GM18505 (cell line): ENCODE data around the gene CDC42BPB.

Experiments used
- ATAC-seq: cut with Tn5 transposase; IDR thresholded peaks from one replicate; pipeline ENCODE4 v1.9.1; 2021; ENCODE audit not compliant: unreplicated experiment
- POLR2A ChIP-seq: IDR thresholded peaks from 4 replicates; pipeline ENCODE4 v1.6.1; 2011; ENCODE audit warnings: borderline replicate concordance; ENCODE audit not compliant: insufficient read depth, insufficient read length; ENCODE audit errors: extremely low read depth

The CDC42BPB gene

GRCh38 chr14:102954081-102954789, 103.1 kb downstream of the CDC42BPB start:
- no peak for ATAC-seq
- TF ChIP-seq POLR2A = no peak

GRCh38 chr14:102953100-102953499, 104.2 kb downstream of the CDC42BPB start:
- TF ChIP-seq POLR2A = no peak
- no peak for ATAC-seq

GRCh38 chr14:102952276-102952675, 105.1 kb downstream of the CDC42BPB start:
- no peak for TF ChIP-seq POLR2A
- ATAC-seq = no peak

DNA sequence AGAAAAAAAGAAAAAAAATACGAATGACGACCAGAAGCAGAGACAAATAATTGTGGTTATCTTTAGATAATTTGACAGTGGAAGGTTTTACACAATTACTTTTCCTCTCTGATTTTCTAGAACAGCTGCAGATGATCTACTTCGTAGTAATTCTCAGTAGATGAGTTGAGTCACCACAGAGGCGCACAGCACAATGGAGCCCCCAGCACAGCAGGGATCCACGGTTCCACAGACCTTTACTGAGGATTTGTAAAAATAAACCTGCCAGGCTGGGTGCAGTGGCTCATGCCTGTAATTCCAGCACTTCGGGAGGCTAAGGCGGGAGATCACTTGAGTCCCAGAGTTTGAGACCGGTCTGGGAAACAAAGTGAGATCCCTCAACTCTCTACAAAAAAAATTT, 105.5 kb downstream of the CDC42BPB start:
- no peak for ATAC-seq
- TF ChIP-seq POLR2A = no peak

DNA sequence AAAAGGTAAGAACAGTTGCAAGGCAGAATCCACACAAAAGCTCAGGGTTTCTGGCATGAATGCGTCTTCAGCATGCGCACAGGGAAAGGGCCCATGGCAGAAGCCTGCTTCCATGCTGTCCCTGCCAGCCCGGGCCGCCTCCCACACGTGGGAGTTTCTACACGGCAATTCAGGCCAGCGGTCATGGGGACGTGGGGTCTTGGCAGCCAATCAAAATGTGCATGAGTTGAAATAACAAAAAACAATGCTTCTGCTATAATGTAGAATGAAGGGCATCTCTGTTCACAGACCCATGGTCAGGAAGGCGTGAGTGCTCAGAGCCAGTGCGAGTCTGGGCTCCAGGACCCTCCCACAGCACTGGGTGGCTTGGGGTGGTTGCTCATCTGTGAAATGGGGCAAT, 106.3 kb downstream of the CDC42BPB start:
- no peak for ATAC-seq
- no peak for TF ChIP-seq POLR2A

GRCh38 chr14:102949801-102950451, 107.4 kb downstream of the CDC42BPB start:
- no peak for TF ChIP-seq POLR2A
- ATAC-seq = no peak

- TF ChIP-seq POLR2A = no peak
Measured at GRCh38 chr14:102949062-102949800, 108.1 kb downstream of the CDC42BPB start.

DNA sequence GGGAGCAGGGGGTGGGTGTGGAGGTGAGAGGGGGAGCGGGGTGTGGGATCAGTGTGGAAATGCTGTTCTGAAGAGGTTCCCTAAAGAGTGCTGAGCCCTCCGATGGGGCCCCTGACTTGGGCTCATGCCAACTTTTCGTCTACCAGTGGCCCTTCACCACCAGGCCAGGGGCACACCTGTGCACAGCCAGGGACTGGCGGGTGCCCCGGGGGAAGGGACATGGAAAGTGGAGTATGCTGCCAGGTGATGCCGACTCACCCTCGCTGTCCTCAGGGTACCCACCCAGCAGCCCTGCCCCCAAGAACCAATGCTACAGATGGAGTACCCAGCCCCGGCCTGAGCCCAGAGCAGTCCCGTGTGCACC, 108.7 kb downstream of the CDC42BPB start:
- ATAC-seq = no peak
- TF ChIP-seq POLR2A = no peak

More at GRCh38 chr14:102949062-102949800, 108.1 kb downstream of the CDC42BPB start:
- no peak for ATAC-seq

DNA sequence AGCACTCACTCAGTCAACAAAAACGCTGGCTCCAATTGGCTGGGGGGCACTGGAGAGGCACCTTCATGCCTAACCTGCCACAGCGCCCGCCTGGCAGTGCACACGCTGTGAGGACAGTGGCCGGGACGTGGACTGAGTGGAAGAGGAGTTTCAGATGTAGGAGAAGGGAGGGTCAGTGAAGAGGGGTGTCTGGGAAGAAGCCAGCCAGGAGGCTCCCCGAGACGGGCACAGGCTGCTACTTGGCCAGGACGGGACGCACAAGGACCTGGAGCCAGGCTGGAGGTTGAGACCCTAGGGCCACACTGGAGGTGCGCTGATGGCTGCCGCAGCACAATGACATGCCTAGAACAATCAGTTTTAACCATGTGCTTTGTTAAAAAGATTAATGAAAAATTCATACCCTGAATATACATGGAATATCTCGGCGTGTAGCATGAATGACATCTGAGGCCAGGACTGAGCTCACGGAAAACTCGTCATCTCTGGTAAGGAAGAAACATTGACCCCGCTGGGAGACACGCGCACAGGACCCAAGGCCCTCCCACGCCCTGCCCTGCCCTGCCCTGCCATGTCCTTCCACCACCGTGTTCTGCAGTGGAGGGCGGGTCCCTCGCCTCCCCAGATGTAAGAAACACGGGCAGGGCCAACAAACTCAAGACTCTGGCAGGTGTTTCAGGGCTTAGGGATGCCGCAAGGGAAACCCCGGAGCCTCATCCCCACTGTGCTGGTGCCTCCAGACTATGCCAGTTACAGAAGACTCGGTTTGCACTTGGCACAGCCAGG, 109.8 kb downstream of the CDC42BPB start:
- ATAC-seq = no peak
- TF ChIP-seq POLR2A = no peak

DNA sequence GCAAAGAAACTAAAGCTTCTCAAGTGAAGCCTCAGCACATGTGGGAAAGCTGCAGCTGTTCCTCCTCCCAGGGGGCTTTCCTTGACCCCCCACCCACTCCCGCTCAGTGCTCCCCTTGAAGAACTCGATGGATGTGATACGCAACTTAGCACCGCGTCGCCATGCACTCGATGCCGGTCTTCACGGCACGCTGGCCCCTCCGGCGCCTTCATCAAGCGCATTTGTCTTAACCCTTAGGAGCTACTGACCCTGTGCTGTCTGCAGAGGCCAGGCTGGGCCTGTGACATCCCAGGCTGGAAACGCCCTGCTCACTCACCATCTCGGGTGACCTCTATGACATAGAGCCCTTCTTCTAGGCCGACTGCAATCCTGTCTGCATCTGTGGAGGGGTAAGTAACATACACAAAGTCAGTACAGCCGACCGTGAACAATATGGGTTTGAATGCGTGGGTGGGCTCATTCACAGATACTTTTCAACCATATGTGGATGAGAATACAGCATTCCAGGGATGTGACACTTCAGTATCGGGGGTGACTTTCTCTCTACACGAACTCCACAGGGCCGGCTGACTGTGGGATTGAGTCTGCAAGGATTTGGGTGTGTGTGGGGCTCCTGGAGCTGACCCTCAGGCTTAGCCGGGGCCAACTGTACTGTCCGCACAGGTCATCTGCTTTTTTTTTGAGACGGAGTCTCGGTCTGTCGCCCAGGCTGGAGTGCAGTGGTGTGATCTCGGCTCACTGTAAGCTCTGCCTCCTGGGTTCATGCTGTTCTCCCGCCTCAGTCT, 111.8 kb downstream of the CDC42BPB start:
- no peak for ATAC-seq
- TF ChIP-seq POLR2A = no peak

- TF ChIP-seq POLR2A = no peak
- no peak for ATAC-seq
Measured at GRCh38 chr14:102944448-102945330, 112.7 kb downstream of the CDC42BPB start.
